ENCODE results near the gene VSTM2A.
"Not testable (repeated sequence)": the region's sequence is repeated elsewhere in the genome, so short reads cannot be mapped to it uniquely, and the experiment has no call there.

Gene VSTM2A

GRCh38 chr7:54541669-54542625, at the start of gene VSTM2A:
VSTM2A (plus strand) TSS chr7:54542375; CDS start chr7:54542731, 356 bp downstream.
- peak; percentile 48 for DNase-seq (ENCODE audit: low spot score)

- not testable (repeated sequence) for DNase-seq (ENCODE audit: low spot score)
Measured at GRCh38 chr7:54504531-54504930, 37.6 kb upstream of the VSTM2A start.

- no peak for DNase-seq (ENCODE audit: low spot score)
Measured at GRCh38 chr7:54529568-54529967, 12.6 kb upstream of the VSTM2A start.

- DNase-seq (ENCODE audit: low spot score): no peak
Measured at GRCh38 chr7:54538122-54538521, 4.1 kb upstream of the VSTM2A start.

- DNase-seq (ENCODE audit: low spot score): peak; percentile 49
Measured at GRCh38 chr7:54543051-54543488, 895 bp downstream of the VSTM2A start.

- no peak for DNase-seq (ENCODE audit: low spot score)
Measured at GRCh38 chr7:54544149-54544526, 2.0 kb downstream of the VSTM2A start.

GRCh38 chr7:54544527-54545240, 2.5 kb downstream of the VSTM2A start:
- DNase-seq (ENCODE audit: low spot score): no peak

GRCh38 chr7:54545241-54545563, 3.0 kb downstream of the VSTM2A start:
- DNase-seq (ENCODE audit: low spot score): no peak

- no peak for DNase-seq (ENCODE audit: low spot score)
Measured at GRCh38 chr7:54546081-54546985, 4.2 kb downstream of the VSTM2A start.

GRCh38 chr7:54546986-54547314, 4.8 kb downstream of the VSTM2A start:
- DNase-seq (ENCODE audit: low spot score): no peak

- DNase-seq (ENCODE audit: low spot score): no peak
Measured at GRCh38 chr7:54550471-54550870, 8.3 kb downstream of the VSTM2A start.

GRCh38 chr7:54556121-54556520, 13.9 kb downstream of the VSTM2A start:
- no peak for DNase-seq (ENCODE audit: low spot score)

- DNase-seq (ENCODE audit: low spot score): no peak
Measured at GRCh38 chr7:54559401-54559800, 17.2 kb downstream of the VSTM2A start.

- no peak for DNase-seq (ENCODE audit: low spot score)
Measured at GRCh38 chr7:54560198-54560597, 18.0 kb downstream of the VSTM2A start.

GRCh38 chr7:54560723-54561122, 18.5 kb downstream of the VSTM2A start:
- DNase-seq (ENCODE audit: low spot score): no peak

GRCh38 chr7:54563329-54563916, 21.2 kb downstream of the VSTM2A start:
- no peak for DNase-seq (ENCODE audit: low spot score)

GRCh38 chr7:54565432-54565831, 23.3 kb downstream of the VSTM2A start:
- no peak for DNase-seq (ENCODE audit: low spot score)

GRCh38 chr7:54581511-54581910, 39.3 kb downstream of the VSTM2A start:
- DNase-seq (ENCODE audit: low spot score): no peak

GRCh38 chr7:54591404-54592386, 49.5 kb downstream of the VSTM2A start:
- DNase-seq (ENCODE audit: low spot score): no peak

GRCh38 chr7:54596747-54597146, 54.6 kb downstream of the VSTM2A start:
- no peak for DNase-seq (ENCODE audit: low spot score)

- DNase-seq (ENCODE audit: low spot score): no peak
Measured at GRCh38 chr7:54615537-54615936, 73.4 kb downstream of the VSTM2A start.

Measured in Ammon's horn (tissue), 1 donor.